GM12873 (cell line): ENCODE results near the gene FAM228B.

Source experiments
- CTCF ChIP-seq: IDR thresholded peaks from 2 replicates; pipeline ENCODE4 v1.5.1; 2012; ENCODE audit warnings: low read depth, mild to moderate bottlenecking, moderate library complexity, low read length, control low read depth; ENCODE audit not compliant: insufficient read depth; ENCODE audit errors: missing control alignments

Gene FAM228B

GRCh38 chr2:24169023-24169422, 45.8 kb downstream of the FAM228B start:
- no peak for TF ChIP-seq CTCF

- TF ChIP-seq CTCF, result no peak
Measured at GRCh38 chr2:24174851-24175277, 51.6 kb downstream of the FAM228B start, which contains the start of gene FAM228A. Gene FAM228A (plus strand): TSS chr2:24175053. CDS start chr2:24175481, 428 bp downstream.

- no peak for TF ChIP-seq CTCF
Measured at GRCh38 chr2:24175631-24176187, 52.4 kb downstream of the FAM228B start.

GRCh38 chr2:24176326-24176725, 53.1 kb downstream of the FAM228B start:
- no peak for TF ChIP-seq CTCF

- no peak for TF ChIP-seq CTCF
Measured at GRCh38 chr2:24179683-24180082, 56.4 kb downstream of the FAM228B start.

GRCh38 chr2:24181849-24182248, 58.6 kb downstream of the FAM228B start:
- no peak for TF ChIP-seq CTCF

- no peak for TF ChIP-seq CTCF
Measured at GRCh38 chr2:24182507-24182906, 59.2 kb downstream of the FAM228B start.
